K562 (cell line): Measurements from ENCODE around the gene CALCB. TPM values are rescaled to one million over a fixed set of nuclear protein-coding genes. Genes with fewer than 3 reads are reported as not detected.
A peak's percentile ranks its signal among the peaks of the same experiment; 100 is the strongest.

ENCODE experiments used
- ATAC-seq: fragments of 200-7000 bp; cut with Tn5 transposase; 3 replicates; pipeline ENCODE4 v1.9.1; 2020; ENCODE audit warnings: moderate library complexity
- BruUV-seq: library from RNA; stranded (reverse); fragments of 400-500 nt; replicated peaks from 2 replicates; lab custom pipeline; 2021; lab: Mats Ljungman, UMichigan
- CTCF ChIA-PET: fragments of 300-600 bp; formaldehyde crosslinking; extraction: SDS; loops from one replicate; lab custom pipeline; 2021; ENCODE audit warnings: low intra/inter-chr PET ratio; lab: Yijun Ruan, JAX
- POLR2A ChIA-PET: fragments of 300-600, 350-650 bp; sonication (Branson Sonifier 250); formaldehyde crosslinking; extraction: SDS; loops from one replicate; lab custom pipeline; 2021; ENCODE audit warnings: antibody characterized with exemption, inconsistent platforms; lab: Yijun Ruan, JAX
- DNase-seq, 4 experiments: peaks; one replicate each; pipeline versions ENCODE4 v3.0.0 to v3.0.0-alpha.2; 2011 to 2018; ENCODE audit warnings: low spot score in 3 of 4, mixed read lengths in 3 of 4; ENCODE audit errors: extremely low read depth in 1 of 4
- FAIRE-seq: peaks from 2 replicates; lab custom pipeline; 2011; peaks lifted over from hg19 to GRCh38; lab: Jason Lieb, UNC
- H2AFZ ChIP-seq: 2 replicates; pipeline ENCODE4 v1.6.0; 2011; ENCODE audit warnings: low read depth, low read length, control low read depth, inconsistent platforms
- H3K27ac ChIP-seq: fragments of 200-600 bp; 3 replicates; pipeline ENCODE4 v1.8.0; 2011; ENCODE audit warnings: low read depth, mild to moderate bottlenecking, control low read depth, inconsistent platforms, low read length, moderate library complexity, mixed read lengths; ENCODE audit errors: extremely low read depth
- H3K27me3 ChIP-seq, 2 experiments: fragments of 300-600 bp in 1 of 2; 2 replicates in 1 of 2; 3 replicates in 1 of 2; pipeline versions ENCODE4 v1.6.0 to v1.8.0; 2011; ENCODE audit warnings: inconsistent platforms in 2 of 2, low read length in 2 of 2, mild to moderate bottlenecking in 1 of 2, mixed read lengths in 1 of 2, moderate library complexity in 1 of 2; ENCODE audit not compliant: control insufficient read depth in 2 of 2, insufficient read depth in 2 of 2
- H3K36me3 ChIP-seq: fragments of 300-600 bp; 3 replicates; pipeline ENCODE4 v1.8.0; 2011; ENCODE audit warnings: mild to moderate bottlenecking, low read length, inconsistent platforms; ENCODE audit not compliant: control insufficient read depth, insufficient read depth
- H3K4me1 ChIP-seq, 2 experiments: fragments of 200-600 bp in 1 of 2; replicated peaks in 1 of 2; 2 replicates in 1 of 2; 3 replicates in 1 of 2; pipeline versions ENCODE4 v1.5.1 to v1.8.0; 2011; ENCODE audit warnings: inconsistent platforms in 2 of 2, low read length in 2 of 2, mild to moderate bottlenecking in 1 of 2, mixed read lengths in 1 of 2, moderate library complexity in 1 of 2; ENCODE audit not compliant: control insufficient read depth in 2 of 2, insufficient read depth in 2 of 2
- H3K4me2 ChIP-seq: 2 replicates; pipeline ENCODE4 v1.6.1; 2011; ENCODE audit warnings: low read length, control low read depth, inconsistent platforms, mixed read lengths; ENCODE audit not compliant: insufficient read depth
- H3K4me3 ChIP-seq: fragments of 200-600 bp; sonication (generic), shearing (Covaris generic); 2 replicates; pipeline ENCODE4 v1.5.1; 2016; ENCODE audit warnings: control low read depth, inconsistent platforms
- H3K79me2 ChIP-seq: fragments of 200-600 bp; 3 replicates; pipeline ENCODE4 v1.8.0; 2011; ENCODE audit warnings: low read length, inconsistent platforms; ENCODE audit not compliant: control insufficient read depth, insufficient read depth
- H3K9ac ChIP-seq, 2 experiments: 2 replicates each; pipeline versions ENCODE4 v1.6.0 to v1.6.1; 2011; ENCODE audit warnings: low read depth in 2 of 2, low read length in 2 of 2, control low read depth in 1 of 2, inconsistent platforms in 1 of 2, mild to moderate bottlenecking in 1 of 2, mixed read lengths in 1 of 2; ENCODE audit not compliant: insufficient read depth in 1 of 2
- H3K9me1 ChIP-seq: one replicate; pipeline ENCODE4 v1.6.0; 2011; ENCODE audit warnings: inconsistent platforms, mild to moderate bottlenecking, low read length, moderate library complexity; ENCODE audit not compliant: control insufficient read depth, insufficient read depth
- H3K9me3 ChIP-seq: replicated peaks from 2 replicates; pipeline ENCODE4 v1.5.1; 2011; ENCODE audit warnings: low read depth, low read length, inconsistent platforms; ENCODE audit not compliant: control insufficient read depth, insufficient read depth
- H4K20me1 ChIP-seq: replicated peaks from 2 replicates; pipeline ENCODE4 v1.6.1; 2011; ENCODE audit warnings: low read length, inconsistent platforms, mixed read lengths; ENCODE audit not compliant: control insufficient read depth, insufficient read depth
- CREM ChIP-seq: IDR thresholded peaks from 2 replicates; pipeline ENCODE4 v1.6.1; 2014; ENCODE audit warnings: antibody characterized with exemption, low read depth
- POU5F1 ChIP-seq: fragments of 150-350 bp; IDR thresholded peaks from 2 replicates; pipeline ENCODE4 v1.6.1; 2014; ENCODE audit warnings: borderline replicate concordance, low read length, low read depth, mild to moderate bottlenecking; ENCODE audit not compliant: partially characterized antibody
- ZNF699 ChIP-seq: fragments of 250-450 bp; sonication (Bioruptor Pico); IDR thresholded peaks from 2 replicates; pipeline ENCODE4 v1.8.0; 2021; ENCODE audit warnings: mild to moderate bottlenecking, moderate library complexity; ENCODE audit not compliant: insufficient replicate concordance
- WGBS: fragments of 100-300 bp; shearing (Covaris generic); methylation state at CpG from one replicate; pipeline ENCODE4 v1.1.6; 2016; ENCODE audit warnings: low coverage, mixed read lengths; ENCODE audit not compliant: insufficient coverage; ENCODE audit errors: missing lambda C conversion rate; 5-methylcytosine and 5-hydroxymethylcytosine counted together
- in situ Hi-C: fragments of 300-500 bp; cut with MboI; formaldehyde crosslinking; loops from 4 replicates; pipeline ENCODE4 v1.15.0; 2018; ENCODE audit warnings: inconsistent platforms, mixed read lengths
- intact Hi-C: fragments of 100-400 bp; cut with micrococcal nuclease; formaldehyde crosslinking; loops from 2 replicates; pipeline ENCODE4 v1.14.2; 2022
- polyA plus RNA-seq, 8 experiments: library from polyadenylated mRNA; depleted of rRNA in 4 of 8; stranded (reverse) in 5 of 8; unstranded in 3 of 8; fragments of >200 nt; fragmentation: Nextera tagmentation in 2 of 8; fragmentation: Illumina TruSeq in 1 of 8; extraction: Ambion mirVana in 2 of 8; extraction: Trizol in 1 of 8; gene quantifications; 2 replicates each; pipeline versions ENCODE4 v1.2.1 to v1.2.3, GENCODE V29; 2011 to 2014; ENCODE audit warnings: inconsistent platforms in 1 of 8, missing spikeins in 1 of 8
- total RNA-seq, 7 experiments: library from RNA; depleted of rRNA in 6 of 7; stranded (reverse); fragments of >200 nt in 6 of 7; fragmentation: Illumina TruSeq in 2 of 7; extraction: Trizol in 2 of 7; gene quantifications; 2 replicates each; pipeline versions ENCODE4 v1.2.1 to v1.2.3, GENCODE V29; 2011 to 2021; ENCODE audit warnings: low replicate concordance in 1 of 7
- TF ChIP-seq, protein P1 (sequence below): fragments of 450-650 bp; IDR thresholded peaks from 2 replicates; pipeline ENCODE4 v1.6.1; 2016

Gene CALCB
- total and polyA plus RNA-seq, 9 of the 15 experiments (the other 6 are each of a cell fraction or from before 2014, with no cell fraction given), result not detected

DNA sequence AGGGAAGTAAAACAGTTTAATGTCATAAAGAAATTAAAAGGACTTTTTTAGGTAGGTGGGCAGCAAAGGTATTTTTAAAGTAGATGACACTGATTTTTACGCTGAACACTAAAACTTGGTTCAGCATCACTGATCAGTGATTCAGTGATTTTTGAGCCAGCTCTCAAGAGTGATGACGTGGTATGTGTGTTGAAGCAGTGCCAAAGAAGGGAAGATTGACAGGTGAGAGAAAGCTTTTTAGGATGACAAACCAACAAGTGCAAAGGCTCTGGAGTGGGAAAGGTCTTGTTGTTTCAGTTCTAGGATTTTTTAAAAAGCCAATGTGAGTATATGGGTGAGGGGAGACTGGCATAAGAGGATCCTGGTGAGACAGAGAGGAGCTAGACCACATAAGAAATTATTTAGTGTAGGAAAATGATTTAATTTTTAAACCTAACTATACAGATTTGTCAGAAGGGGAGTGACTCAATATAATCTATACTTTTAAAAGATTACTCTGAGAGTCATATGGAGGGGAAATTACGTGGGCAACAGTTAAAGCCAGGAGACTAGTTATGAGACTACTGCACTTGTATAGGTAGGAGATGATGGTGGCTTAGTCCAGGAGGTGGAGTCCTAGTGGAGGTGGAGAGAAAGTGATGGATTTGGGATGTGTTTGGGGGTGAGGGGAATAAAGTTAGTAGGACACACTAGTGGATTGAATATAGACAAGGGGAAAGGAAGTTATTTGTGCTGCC lies 17.6 kb upstream of the CALCB start:
- H3K9me3 ChIP-seq, result no peaks in the 10 kb centered on the region
- H3K4me1 ChIP-seq, result no peaks in the 10 kb centered on the region
- in situ Hi-C loops, result no loop called here
- no peak overlapping the region for H3K4me3 ChIP-seq
- H3K36me3 ChIP-seq, result no peaks in the 10 kb centered on the region
- CTCF ChIA-PET, result no interaction called here
- intact Hi-C loops, result no loop called here
- no TSS peak for BruUV-seq
- H4K20me1 ChIP-seq, result no peaks in the 10 kb centered on the region
- no peak for DNase-seq
- no peak overlapping the region for H3K9ac ChIP-seq
- POLR2A ChIA-PET, result no interaction called here
- TF ChIP-seq, protein P1, sequence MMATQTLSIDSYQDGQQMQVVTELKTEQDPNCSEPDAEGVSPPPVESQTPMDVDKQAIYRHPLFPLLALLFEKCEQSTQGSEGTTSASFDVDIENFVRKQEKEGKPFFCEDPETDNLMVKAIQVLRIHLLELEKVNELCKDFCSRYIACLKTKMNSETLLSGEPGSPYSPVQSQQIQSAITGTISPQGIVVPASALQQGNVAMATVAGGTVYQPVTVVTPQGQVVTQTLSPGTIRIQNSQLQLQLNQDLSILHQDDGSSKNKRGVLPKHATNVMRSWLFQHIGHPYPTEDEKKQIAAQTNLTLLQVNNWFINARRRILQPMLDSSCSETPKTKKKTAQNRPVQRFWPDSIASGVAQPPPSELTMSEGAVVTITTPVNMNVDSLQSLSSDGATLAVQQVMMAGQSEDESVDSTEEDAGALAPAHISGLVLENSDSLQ, result peak; percentile 74
- TF ChIP-seq ZNF699 (CRISPR knock-in tag), result no peak
- TF ChIP-seq CREM, result no peak
- TF ChIP-seq POU5F1, result no peak
- H2AFZ ChIP-seq, result no peak overlapping the region
- ATAC-seq, result no peak
- no peak overlapping the region for H3K27ac ChIP-seq
- no peaks in the 10 kb centered on the region for H3K9me1 ChIP-seq
- FAIRE-seq, result no peak
- no peaks in the 10 kb centered on the region for H3K79me2 ChIP-seq
- H3K27me3 ChIP-seq, result no peaks in the 10 kb centered on the region
- WGBS, result 0% methylated on average over 3 of the region's 3 CpGs
- H3K4me2 ChIP-seq, result no peak overlapping the region
